ENCODE data around the gene SLC13A1. TPM values are rescaled to one million over a fixed set of nuclear protein-coding genes. Genes with fewer than 3 reads are reported as not detected.
A peak's percentile ranks its signal among the peaks of the same experiment; 100 is the strongest.

SLC13A1 gene
- polyA plus RNA-seq, 2 of the 4 experiments (the other 2 are of a cell fraction), result not detected

DNA sequence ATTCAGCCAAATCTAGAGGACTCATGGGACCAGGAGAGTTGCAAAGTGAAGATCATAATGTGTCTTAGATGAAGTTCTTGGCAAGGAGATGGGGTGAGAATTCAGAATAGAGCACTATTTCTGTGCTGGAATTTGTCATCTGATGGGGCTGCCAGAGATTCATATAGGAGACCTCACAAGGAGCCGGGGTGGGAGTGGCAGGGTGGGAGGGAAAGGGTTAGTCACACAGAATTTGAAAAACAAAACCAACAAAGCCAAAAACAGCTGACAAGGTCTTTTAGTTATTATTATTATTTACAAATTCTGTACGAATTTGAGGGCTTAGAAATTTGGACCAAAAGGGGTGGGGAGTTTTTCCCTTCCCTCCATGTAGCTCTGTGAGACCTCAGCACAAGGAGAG is 1.7 kb downstream of the SLC13A1 start:
- H3K4me1 ChIP-seq, result no peaks in the 10 kb centered on the region
- 5% methylated on average over 2 of the region's 2 CpGs for WGBS (ENCODE audit: missing lambda C conversion rate)

DNA sequence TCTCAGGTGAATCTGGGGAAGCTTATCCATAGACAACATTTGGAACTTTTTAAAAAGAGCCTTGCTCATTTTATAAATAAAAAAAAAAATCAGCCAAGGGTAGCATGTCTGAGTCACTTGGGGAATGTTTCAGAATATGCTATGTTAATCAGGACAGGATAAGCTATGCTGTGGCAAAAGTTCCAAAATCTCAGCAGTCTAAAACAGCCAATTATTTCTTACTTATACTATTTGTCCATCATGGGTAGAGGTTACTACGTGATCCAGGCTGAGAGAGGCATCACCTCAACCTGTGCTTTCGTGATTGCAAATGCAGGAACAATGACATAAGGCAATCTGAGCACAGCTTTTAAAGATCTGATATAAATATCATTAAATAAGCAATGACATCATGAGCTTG is 6.5 kb downstream of the SLC13A1 start:
- 10% methylated on average over 2 of the region's 2 CpGs for WGBS (ENCODE audit: missing lambda C conversion rate)
- no peak overlapping the region for H3K4me2 ChIP-seq
- no peak overlapping the region for H3K27ac ChIP-seq
- DNase-seq (ENCODE audit: low read depth in 1 of 2, low spot score in 1 of 2) (no peak), ATAC-seq (no peak), FAIRE-seq (no peak)
- ChIA-PET CTCF (interaction anchor here (0.6 kb wide), 1 partner anchor 244 kb away, joined by 3 read pairs; no protein-coding TSS in a partner anchor), POLR2A (no interaction called here)
- H3K9me3 ChIP-seq, result no peaks in the 10 kb centered on the region
- H3K4me1 ChIP-seq, result peaks cover 11% of the 10 kb centered on the region; the same call in 1 of the 3 replicates
- TF ChIP-seq BHLHE40 (IDR thresholded peaks at IDR 0.05; ENCODE audit: low read depth, low read length) (no peak), JUNB (IDR thresholded peaks at IDR 0.05) (no peak), EP300 (IDR thresholded peaks at IDR 0.05) (no peak), POLR2AphosphoS2 (conservative IDR thresholded peaks at IDR 0.05; ENCODE audit: low read length) (no peak), CEBPB (IDR thresholded peaks at IDR 0.05) (no peak), ZFP36 (IDR thresholded peaks at IDR 0.05; ENCODE audit: borderline replicate concordance, partially characterized antibody) (no peak), HOXA7 (CRISPR knock-in tag; IDR thresholded peaks at IDR 0.05) (no peak)
- TF ChIP-seq, protein P1, sequence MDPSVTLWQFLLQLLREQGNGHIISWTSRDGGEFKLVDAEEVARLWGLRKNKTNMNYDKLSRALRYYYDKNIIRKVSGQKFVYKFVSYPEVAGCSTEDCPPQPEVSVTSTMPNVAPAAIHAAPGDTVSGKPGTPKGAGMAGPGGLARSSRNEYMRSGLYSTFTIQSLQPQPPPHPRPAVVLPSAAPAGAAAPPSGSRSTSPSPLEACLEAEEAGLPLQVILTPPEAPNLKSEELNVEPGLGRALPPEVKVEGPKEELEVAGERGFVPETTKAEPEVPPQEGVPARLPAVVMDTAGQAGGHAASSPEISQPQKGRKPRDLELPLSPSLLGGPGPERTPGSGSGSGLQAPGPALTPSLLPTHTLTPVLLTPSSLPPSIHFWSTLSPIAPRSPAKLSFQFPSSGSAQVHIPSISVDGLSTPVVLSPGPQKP (IDR thresholded peaks at IDR 0.05; ENCODE audit: low read depth, low read length), result no peak
- TF ChIP-seq, protein P2, sequence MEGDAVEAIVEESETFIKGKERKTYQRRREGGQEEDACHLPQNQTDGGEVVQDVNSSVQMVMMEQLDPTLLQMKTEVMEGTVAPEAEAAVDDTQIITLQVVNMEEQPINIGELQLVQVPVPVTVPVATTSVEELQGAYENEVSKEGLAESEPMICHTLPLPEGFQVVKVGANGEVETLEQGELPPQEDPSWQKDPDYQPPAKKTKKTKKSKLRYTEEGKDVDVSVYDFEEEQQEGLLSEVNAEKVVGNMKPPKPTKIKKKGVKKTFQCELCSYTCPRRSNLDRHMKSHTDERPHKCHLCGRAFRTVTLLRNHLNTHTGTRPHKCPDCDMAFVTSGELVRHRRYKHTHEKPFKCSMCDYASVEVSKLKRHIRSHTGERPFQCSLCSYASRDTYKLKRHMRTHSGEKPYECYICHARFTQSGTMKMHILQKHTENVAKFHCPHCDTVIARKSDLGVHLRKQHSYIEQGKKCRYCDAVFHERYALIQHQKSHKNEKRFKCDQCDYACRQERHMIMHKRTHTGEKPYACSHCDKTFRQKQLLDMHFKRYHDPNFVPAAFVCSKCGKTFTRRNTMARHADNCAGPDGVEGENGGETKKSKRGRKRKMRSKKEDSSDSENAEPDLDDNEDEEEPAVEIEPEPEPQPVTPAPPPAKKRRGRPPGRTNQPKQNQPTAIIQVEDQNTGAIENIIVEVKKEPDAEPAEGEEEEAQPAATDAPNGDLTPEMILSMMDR (IDR thresholded peaks at IDR 0.05), result no peak
- no peak overlapping the region for H3K4me3 ChIP-seq

More for the DNA sequence above, 1.7 kb downstream of the SLC13A1 start:
- Histone ChIP-seq H3K4me3 (no peak overlapping the region), H3K9me3 (no peaks in the 10 kb centered on the region), H3K27ac (no peak overlapping the region), H3K4me2 (no peak overlapping the region)
- ChIA-PET POLR2A (no interaction called here), CTCF (no interaction called here)
- no peak for ATAC-seq
- FAIRE-seq, result no peak
- no peak for TF ChIP-seq EP300 (IDR thresholded peaks at IDR 0.05)
- no peak for TF ChIP-seq ZFP36 (IDR thresholded peaks at IDR 0.05; ENCODE audit: borderline replicate concordance, partially characterized antibody)
- no peak for TF ChIP-seq JUNB (IDR thresholded peaks at IDR 0.05)
- TF ChIP-seq EHMT2 (IDR thresholded peaks at IDR 0.05; ENCODE audit: low read depth), result no peak
- TF ChIP-seq NR3C1 (IDR thresholded peaks at IDR 0.05), result no peak
- TF ChIP-seq TFCP2L1 (CRISPR knock-in tag; IDR thresholded peaks at IDR 0.05), result no peak
- TF ChIP-seq, protein P1 (IDR thresholded peaks at IDR 0.05; ENCODE audit: low read depth, low read length), result no peak
- TF ChIP-seq CHD4 (IDR thresholded peaks at IDR 0.05; ENCODE audit: borderline replicate concordance), result no peak
- TF ChIP-seq, protein P3, sequence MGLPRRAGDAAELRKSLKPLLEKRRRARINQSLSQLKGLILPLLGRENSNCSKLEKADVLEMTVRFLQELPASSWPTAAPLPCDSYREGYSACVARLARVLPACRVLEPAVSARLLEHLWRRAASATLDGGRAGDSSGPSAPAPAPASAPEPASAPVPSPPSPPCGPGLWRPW (IDR thresholded peaks at IDR 0.05), result no peak
- no peak for TF ChIP-seq GATA3 (IDR thresholded peaks at IDR 0.05; ENCODE audit: borderline replicate concordance)
- TF ChIP-seq ESRRA (IDR thresholded peaks at IDR 0.05; ENCODE audit: borderline replicate concordance, low read length), result no peak
- no peak for TF ChIP-seq JUN (IDR thresholded peaks at IDR 0.05)
- no peak for DNase-seq (ENCODE audit: low read depth in 1 of 2, low spot score in 1 of 2)

DNA sequence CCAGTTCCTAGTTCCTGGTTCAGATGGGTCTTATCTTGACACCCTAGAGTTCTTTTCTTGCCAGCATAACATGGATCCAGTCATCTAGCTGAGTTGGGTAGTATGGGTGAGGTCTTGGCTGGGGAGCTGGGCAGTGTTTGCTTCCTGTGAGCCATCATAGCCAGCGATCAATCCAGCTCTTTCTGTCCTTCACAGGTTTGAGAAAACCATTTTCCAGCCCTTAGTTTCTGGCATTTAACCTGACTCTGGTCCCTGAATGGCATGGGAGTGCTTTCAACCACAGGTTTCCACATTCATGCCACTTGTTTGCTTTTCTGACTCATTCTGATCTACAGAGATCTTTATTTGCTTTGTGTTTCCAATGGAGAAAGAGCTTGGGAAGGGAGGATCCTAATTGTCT is 8.6 kb downstream of the SLC13A1 start:
- Histone ChIP-seq H3K9me3 (no peaks in the 10 kb centered on the region), H3K27ac (no peak overlapping the region), H3K4me1 (peaks cover 11% of the 10 kb centered on the region; the same call in 1 of the 3 replicates), H3K4me2 (peak overlapping the region; percentile 41), H3K4me3 (no peak overlapping the region)
- WGBS (ENCODE audit: missing lambda C conversion rate), result 0% methylated on average over 1 of the region's 1 CpG
- TF ChIP-seq TFCP2L1 (CRISPR knock-in tag; IDR thresholded peaks at IDR 0.05) (no peak), CEBPB (IDR thresholded peaks at IDR 0.05) (peak in 1 of 2 experiments; percentile 34; a peak in 1 of 4 replicates), FOSL2 (IDR thresholded peaks at IDR 0.05) (no peak), FOSL2 (CRISPR knock-in tag; IDR thresholded peaks at IDR 0.05) (peak; percentile 55; the same call in 1 of the 2 replicates)
- FAIRE-seq (no peak), DNase-seq (ENCODE audit: low read depth in 1 of 2, low spot score in 1 of 2) (peak; percentile 5 to 51), ATAC-seq (peak; percentile 43 to 66; a peak in 4 of 6 replicates)
- ChIA-PET POLR2A (no interaction called here), CTCF (interaction anchor here (1.4 kb wide), 1 partner anchor 37 kb away, joined by 3 read pairs; no protein-coding TSS in a partner anchor)
